Stimulated activated CD4-positive, alpha-beta T cell treated with anti-CD3 and anti-CD28 coated beads, Interleukin-2, amount 100 ng/mL, for 24 hours (primary cell): Measurements from ENCODE around the gene KMT2D.

Source experiments
- DNase-seq, 2 donors: peaks; one replicate each; pipeline ENCODE4 v3.0.0-alpha.2; 2020

Gene KMT2D

DNA sequence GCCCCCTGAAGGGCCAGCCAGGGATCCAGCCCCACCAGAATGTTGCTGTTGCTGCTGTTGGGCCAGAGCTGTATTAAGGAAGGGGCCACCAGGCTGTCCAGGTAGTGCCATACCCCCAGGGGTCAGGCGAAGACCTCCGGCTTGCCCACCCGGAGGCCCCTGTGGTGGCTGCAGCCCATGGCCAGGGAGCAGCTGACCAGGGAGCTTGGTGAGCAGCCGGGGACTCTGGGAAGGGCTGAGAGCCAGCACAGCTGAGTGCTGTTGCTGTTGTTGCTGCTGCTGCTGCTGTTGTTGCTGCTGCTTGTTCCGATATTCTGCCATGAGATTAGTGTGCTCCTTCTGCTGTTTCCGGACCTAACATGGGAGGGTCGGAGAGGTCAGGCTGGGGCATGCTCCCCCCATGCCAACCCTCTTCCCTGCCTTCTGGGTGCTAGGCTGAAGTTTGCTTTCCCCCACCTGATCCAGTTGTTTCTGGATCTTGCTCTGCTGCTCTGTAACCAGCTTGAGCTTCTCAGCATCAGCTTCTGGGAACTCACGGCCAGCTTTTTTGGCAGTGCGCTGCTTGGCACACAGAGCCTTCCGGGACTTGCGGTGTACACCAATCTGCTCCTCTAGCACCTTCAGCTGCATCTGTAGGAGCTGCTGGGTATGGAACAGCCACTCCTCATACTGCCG, 26.8 kb downstream of the KMT2D start:
- DNase-seq, result no peak

GRCh38 chr12:49032679-49033447, 27.7 kb downstream of the KMT2D start:
- no peak for DNase-seq

GRCh38 chr12:49032276-49032675, 28.3 kb downstream of the KMT2D start:
- no peak for DNase-seq

- DNase-seq, result no peak
These were observed 28.9 kb downstream of the KMT2D start for GRCh38 chr12:49031573-49032161.

- DNase-seq, result no peak
These were observed 29.7 kb downstream of the KMT2D start for GRCh38 chr12:49030714-49031572.

GRCh38 chr12:49030119-49030518, 30.5 kb downstream of the KMT2D start:
- DNase-seq, result no peak

GRCh38 chr12:49028666-49029275, 31.8 kb downstream of the KMT2D start:
- no peak for DNase-seq

GRCh38 chr12:49027846-49028555, 32.6 kb downstream of the KMT2D start:
- DNase-seq, result no peak

GRCh38 chr12:49026678-49027480, 33.7 kb downstream of the KMT2D start:
- no peak for DNase-seq

DNA sequence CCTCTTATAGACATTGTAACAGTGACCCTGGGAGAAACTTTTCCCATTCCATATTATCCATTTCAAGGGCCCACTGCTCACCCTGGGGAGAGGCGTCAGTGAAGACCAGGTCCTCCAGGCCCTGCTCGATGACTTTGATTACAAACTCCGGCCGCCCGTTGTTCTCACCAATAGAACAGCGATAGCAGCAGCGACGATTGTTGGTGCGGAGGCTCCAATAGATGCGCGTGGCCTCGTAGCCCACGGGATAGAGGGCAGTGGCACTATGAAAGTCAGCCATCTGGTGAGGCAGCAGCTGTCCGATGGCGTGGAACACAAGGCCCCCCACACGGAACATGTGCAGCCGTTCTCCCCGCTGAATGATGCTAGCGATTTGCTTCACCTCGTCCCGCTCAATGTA, 34.5 kb downstream of the KMT2D start:
- DNase-seq, result no peak

- DNase-seq, result no peak
These were observed 35.1 kb downstream of the KMT2D start for GRCh38 chr12:49025463-49025862.

DNA sequence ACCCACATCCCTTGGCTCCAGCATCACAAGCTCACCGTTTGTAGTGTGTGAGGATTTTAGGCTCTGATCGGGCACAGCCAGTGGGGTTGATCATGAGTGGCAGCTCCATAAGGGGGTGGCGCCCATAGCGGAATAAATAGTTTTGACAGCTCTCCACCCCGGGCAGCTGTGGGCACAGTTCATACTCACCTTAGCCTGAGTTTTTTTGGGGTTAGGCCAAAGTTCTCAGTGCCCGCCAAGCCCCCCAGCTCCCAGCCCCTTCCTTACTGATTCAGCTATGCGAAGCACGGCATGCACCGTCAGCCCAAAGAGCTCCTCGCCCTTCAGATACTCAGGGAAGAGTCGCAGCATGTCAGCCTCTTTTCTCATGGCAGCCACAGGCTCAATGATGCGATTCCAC, 36.1 kb downstream of the KMT2D start:
- no peak for DNase-seq

DNA sequence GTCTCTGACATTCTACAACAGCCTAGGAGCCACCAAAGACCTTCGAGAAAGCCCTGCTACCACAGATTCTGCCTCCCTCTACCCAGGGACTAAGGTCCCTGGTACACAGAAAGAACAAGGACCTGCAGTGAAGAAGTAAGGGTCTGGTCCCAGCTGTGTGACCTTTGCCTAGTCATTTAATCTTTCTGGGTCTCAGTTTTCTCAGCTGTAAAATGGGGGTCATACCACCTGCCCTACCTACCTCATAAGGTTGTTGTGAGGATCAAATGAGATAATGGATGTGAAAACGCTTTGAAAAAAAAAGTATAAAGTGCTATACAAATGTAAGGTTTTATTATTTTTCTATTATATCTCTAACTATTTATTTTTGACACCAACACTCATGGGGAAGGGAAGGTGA, 36.8 kb downstream of the KMT2D start:
- no peak for DNase-seq

- peak in 1 of 2 donors; percentile 16 for DNase-seq
These were observed 37.9 kb downstream of the KMT2D start for GRCh38 chr12:49022558-49023178.

DNA sequence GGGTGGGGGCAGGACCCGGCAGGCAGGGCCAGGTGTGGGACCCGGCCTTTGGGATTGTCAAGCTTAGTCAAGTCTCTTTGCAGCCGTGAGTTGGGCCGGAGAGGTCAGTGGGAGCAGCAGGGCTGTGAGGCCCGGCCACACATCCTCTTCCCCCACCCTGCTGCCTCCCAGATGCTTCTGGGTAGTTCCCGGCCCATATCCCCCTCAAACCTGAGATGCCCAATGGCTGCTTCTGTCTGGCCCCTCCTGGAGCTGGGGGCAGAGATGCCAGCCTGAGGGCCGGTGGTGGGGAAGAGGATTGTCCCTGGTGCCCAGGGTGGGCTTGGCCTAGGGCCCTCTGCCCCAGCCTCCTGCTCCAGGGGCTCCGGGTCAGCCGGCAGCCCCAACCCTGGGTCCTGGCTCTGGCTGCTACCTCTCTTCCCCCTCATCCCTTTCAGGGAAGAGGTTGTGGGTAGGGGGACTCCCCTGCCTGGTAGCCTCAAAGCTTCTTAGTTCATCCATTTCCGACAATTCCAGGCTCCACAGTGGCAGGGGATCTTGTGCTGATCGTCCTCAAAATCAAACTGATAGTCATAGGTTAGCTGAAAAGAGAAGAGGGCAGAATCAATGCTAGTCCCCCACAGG, 39.2 kb downstream of the KMT2D start:
- no peak for DNase-seq

DNA sequence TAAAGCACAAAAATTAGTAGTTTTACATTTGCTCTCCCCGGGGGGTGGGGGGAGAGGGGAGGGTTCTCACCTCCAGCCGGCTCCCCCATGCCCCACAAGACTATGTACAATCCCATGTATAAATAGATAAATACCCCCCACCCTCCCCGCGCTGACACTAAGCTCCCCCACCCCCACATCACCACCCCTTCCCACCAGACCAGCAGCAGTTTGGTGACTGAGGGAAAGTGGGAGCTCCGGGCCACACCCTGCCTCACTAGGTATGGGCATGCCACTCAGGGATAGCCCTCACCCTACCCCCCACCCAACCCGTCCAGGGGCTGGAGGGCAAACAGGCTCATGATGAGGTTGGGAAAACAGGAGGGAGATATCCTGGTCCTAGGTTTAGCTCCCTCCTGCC, 40.2 kb downstream of the KMT2D start:
- peak in 1 of 2 donors; percentile 18 for DNase-seq

DNA sequence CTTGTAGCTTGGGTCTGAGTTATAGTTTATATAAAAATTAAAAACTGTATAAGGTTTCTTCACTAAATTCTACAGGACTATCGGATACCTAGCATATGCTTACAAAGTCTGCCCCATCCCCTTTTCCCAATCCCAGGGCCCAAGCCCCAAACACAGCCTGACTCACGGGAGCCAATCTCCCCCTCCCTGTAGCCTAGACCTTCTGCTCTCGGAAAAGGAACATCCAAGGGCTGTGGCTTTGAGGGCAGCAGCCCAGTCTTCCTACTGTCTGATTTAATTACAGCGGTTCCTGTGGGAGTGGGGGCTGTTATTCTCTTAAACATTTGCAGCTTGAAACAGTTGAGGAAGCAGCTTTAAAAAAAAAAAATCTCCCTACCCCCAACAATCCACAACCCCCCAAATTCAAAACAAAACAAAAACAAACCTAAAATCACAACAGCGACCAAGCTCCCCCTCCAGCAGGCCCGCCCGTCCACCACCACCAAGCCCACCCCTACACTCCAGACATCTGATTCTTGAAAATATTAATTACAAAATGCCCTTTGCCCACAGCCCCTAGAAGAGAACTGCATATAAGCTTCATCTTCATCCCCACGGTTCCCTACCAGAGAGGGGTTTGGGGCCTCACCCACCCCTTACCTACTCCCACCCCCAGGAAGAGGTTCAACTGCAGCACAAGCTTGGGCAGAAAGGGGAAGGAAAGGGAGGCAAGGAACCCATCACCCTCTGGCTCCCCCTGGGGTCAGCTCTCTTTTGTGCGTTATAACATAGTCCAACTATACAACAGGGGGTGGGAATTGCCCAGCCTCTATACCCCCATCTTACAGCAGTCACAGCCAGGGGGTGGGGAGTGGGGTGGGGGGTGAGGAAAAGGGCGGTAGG, 40.9 kb downstream of the KMT2D start:
- peak; percentile 41 to 48 for DNase-seq

DNA sequence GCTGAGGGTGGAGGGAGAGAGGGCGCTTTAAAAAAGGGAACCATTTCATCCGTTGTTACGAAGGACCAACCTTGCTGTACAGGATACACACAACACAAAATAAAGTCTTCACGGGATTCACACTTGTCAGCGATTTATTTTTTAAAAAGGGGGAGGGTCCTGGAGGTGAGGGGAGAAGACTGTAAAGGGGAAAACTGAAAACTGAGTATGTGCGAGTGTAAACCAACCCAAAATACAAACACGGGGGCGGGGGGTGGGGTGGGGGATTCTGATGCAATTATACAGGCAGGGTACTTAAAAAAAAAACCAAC, 41.5 kb downstream of the KMT2D start:
- DNase-seq, result no peak
